A549 (cell line): ENCODE data around the gene CNNM2. TPM values are rescaled to one million over a fixed set of nuclear protein-coding genes. Genes with fewer than 3 reads are reported as not detected.

Source experiments
- ATAC-seq, 2 experiments: fragments of 200-7000 bp in 1 of 2; fragments of >200 bp in 1 of 2; cut with Nextera tagmentation in 1 of 2; cut with Tn5 transposase in 1 of 2; 3 replicates each; pipeline versions ENCODE4 v1.8.0 to v1.9.1; 2018 to 2020; ENCODE audit warnings: mild to moderate bottlenecking in 1 of 2, moderate library complexity in 1 of 2
- CTCF ChIA-PET: fragments of 300-600 bp; sonication (Branson Sonifier 250); formaldehyde crosslinking; extraction: SDS; loops from one replicate; lab custom pipeline; 2021; ENCODE audit warnings: antibody characterized with exemption, inconsistent platforms; lab: Yijun Ruan, JAX
- POLR2A ChIA-PET: fragments of 350-600 bp; formaldehyde crosslinking; extraction: SDS; loops from one replicate; lab custom pipeline; 2021; ENCODE audit warnings: antibody characterized with exemption, inconsistent platforms; lab: Yijun Ruan, JAX
- DNase-seq, 2 experiments: peaks; one replicate each; pipeline versions ENCODE4 v3.0.0 to v3.0.0-alpha.2; 2011 to 2016; ENCODE audit warnings: low read depth in 1 of 2, low spot score in 1 of 2
- FAIRE-seq: peaks from 2 replicates; lab custom pipeline; 2011; peaks lifted over from hg19 to GRCh38; lab: Jason Lieb, UNC
- H3K27ac ChIP-seq, 2 experiments: fragments of >200 bp; sonication (Bioruptor Twin); formaldehyde crosslinking; 3 replicates each; pipeline ENCODE4 v1.5.1; 2016 to 2017
- H3K4me1 ChIP-seq: fragments of >200 bp; sonication (Bioruptor Twin); formaldehyde crosslinking; 3 replicates; pipeline ENCODE4 v1.6.1; 2016
- H3K4me2 ChIP-seq: fragments of >200 bp; sonication (Bioruptor Twin); formaldehyde crosslinking; 3 replicates; pipeline ENCODE4 v1.6.1; 2016
- H3K4me3 ChIP-seq: fragments of >200 bp; sonication (Bioruptor Twin); formaldehyde crosslinking; 3 replicates; pipeline ENCODE4 v1.5.1; 2016
- H3K9me3 ChIP-seq: fragments of >200 bp; sonication (Bioruptor Twin); formaldehyde crosslinking; 3 replicates; pipeline ENCODE4 v1.6.1; 2016
- CHD2 ChIP-seq: fragments of 150-350 bp; IDR thresholded peaks from 2 replicates; pipeline ENCODE4 v1.6.1; 2014; ENCODE audit warnings: low read length; ENCODE audit not compliant: partially characterized antibody
- CHD4 ChIP-seq: fragments of 200-600 bp; sonication (generic); IDR thresholded peaks from 2 replicates; pipeline ENCODE4 v1.6.1; 2016; ENCODE audit warnings: antibody characterized with exemption, mild to moderate bottlenecking, borderline replicate concordance
- CTCF ChIP-seq: fragments of >200 bp; sonication (Bioruptor Twin); formaldehyde crosslinking; IDR thresholded peaks from 3 replicates; pipeline ENCODE4 v1.5.1; 2016
- EHF ChIP-seq: fragments of 250-450 bp; sonication (Bioruptor Pico); IDR thresholded peaks from 2 replicates; pipeline ENCODE4 v1.5.0; 2020; ENCODE audit warnings: mild to moderate bottlenecking
- FOSL2 ChIP-seq, 2 experiments: fragments of 450-650 bp in 1 of 2; fragments of >200 bp in 1 of 2; sonication (Bioruptor Twin) in 1 of 2; formaldehyde crosslinking; IDR thresholded peaks; 2 replicates each; pipeline versions ENCODE4 v1.5.0 to v1.6.1; 2016 to 2020; ENCODE audit warnings: mild to moderate bottlenecking in 1 of 2, moderate library complexity in 1 of 2
- FOXS1 ChIP-seq: fragments of 250-450 bp; sonication (Bioruptor Pico); IDR thresholded peaks from 2 replicates; pipeline ENCODE4 v1.5.0; 2020; ENCODE audit warnings: mild to moderate bottlenecking, moderate library complexity
- GATA3 ChIP-seq: IDR thresholded peaks from 2 replicates; pipeline ENCODE4 v1.6.1; 2012; ENCODE audit warnings: borderline replicate concordance
- HES2 ChIP-seq: fragments of >200 bp; sonication (Bioruptor Twin); formaldehyde crosslinking; IDR thresholded peaks from 2 replicates; pipeline ENCODE4 v1.6.1; 2016
- HMGXB4 ChIP-seq: fragments of 250-450 bp; sonication (Bioruptor Pico); IDR thresholded peaks from 2 replicates; pipeline ENCODE4 v1.5.0; 2021; ENCODE audit warnings: mild to moderate bottlenecking, moderate library complexity, borderline replicate concordance
- HOXB13 ChIP-seq: fragments of 250-450 bp; sonication (Bioruptor Pico); IDR thresholded peaks from 2 replicates; pipeline ENCODE4 v1.5.0; 2020; ENCODE audit warnings: low read depth, mild to moderate bottlenecking, moderate library complexity
- MAX ChIP-seq: IDR thresholded peaks from 2 replicates; pipeline ENCODE4 v1.6.1; 2012
- MAZ ChIP-seq: fragments of 150-350 bp; IDR thresholded peaks from 2 replicates; pipeline ENCODE4 v1.6.1; 2014; ENCODE audit warnings: antibody characterized with exemption, low read depth, low read length, borderline replicate concordance
- PBX3 ChIP-seq: IDR thresholded peaks from 2 replicates; pipeline ENCODE4 v1.6.1; 2012
- PHF8 ChIP-seq: fragments of 200-600 bp; sonication (generic); IDR thresholded peaks from 2 replicates; pipeline ENCODE4 v1.6.1; 2016; ENCODE audit warnings: low read depth, mild to moderate bottlenecking, antibody characterized with exemption, moderate library complexity, borderline replicate concordance
- RAD21 ChIP-seq, 2 experiments: fragments of >200 bp in 1 of 2; sonication (Bioruptor Twin) in 1 of 2; formaldehyde crosslinking in 1 of 2; IDR thresholded peaks in 1 of 2; conservative IDR thresholded peaks in 1 of 2; 2 replicates in 1 of 2; 3 replicates in 1 of 2; pipeline ENCODE4 v1.6.1; 2012 to 2018; ENCODE audit warnings: inconsistent platforms in 1 of 2
- SMC3 ChIP-seq: fragments of >200 bp; sonication (Bioruptor Twin); formaldehyde crosslinking; IDR thresholded peaks from 3 replicates; pipeline ENCODE4 v1.6.1; 2018; ENCODE audit warnings: inconsistent platforms
- SREBF2 ChIP-seq: fragments of 450-650 bp; IDR thresholded peaks from 2 replicates; pipeline ENCODE4 v1.6.1; 2014; ENCODE audit warnings: mild to moderate bottlenecking, moderate library complexity
- USF2 ChIP-seq: fragments of 450-650 bp; IDR thresholded peaks from 2 replicates; pipeline ENCODE4 v1.6.1; 2014; ENCODE audit warnings: antibody characterized with exemption
- ZC3H11A ChIP-seq: fragments of 450-650 bp; IDR thresholded peaks from 2 replicates; pipeline ENCODE4 v1.6.1; 2014; ENCODE audit warnings: antibody characterized with exemption, mild to moderate bottlenecking
- ZFP36 ChIP-seq: fragments of 450-650 bp; IDR thresholded peaks from 2 replicates; pipeline ENCODE4 v1.6.1; 2014; ENCODE audit warnings: borderline replicate concordance; ENCODE audit not compliant: partially characterized antibody
- ZNF302 ChIP-seq: fragments of 250-450 bp; sonication (Bioruptor Pico); IDR thresholded peaks from 2 replicates; pipeline ENCODE4 v1.9.0; 2021; ENCODE audit warnings: inconsistent platforms, mild to moderate bottlenecking, moderate library complexity
- WGBS: methylation state at CpG from one replicate; pipeline ENCODE4 v1.1.6; 2017; ENCODE audit errors: missing lambda C conversion rate; 5-methylcytosine and 5-hydroxymethylcytosine counted together
- polyA plus RNA-seq, 4 experiments: library from polyadenylated mRNA; depleted of rRNA in 3 of 4; stranded (reverse); fragments of >200 nt; fragmentation: RNase III in 1 of 4; extraction: RNeasy Plus Mini Kit Qiagen cat#74134 plus additional on column Dnase treatment in 1 of 4; gene quantifications; 2 replicates in 3 of 4; 3 replicates in 1 of 4; pipeline ENCODE4 v1.2.3, GENCODE V29; 2011 to 2017
- TF ChIP-seq, protein P1 (sequence below): fragments of 150-350 bp; IDR thresholded peaks from 2 replicates; pipeline ENCODE4 v1.6.1; 2014; ENCODE audit warnings: low read depth, mild to moderate bottlenecking, low read length

The CNNM2 gene
- polyA plus RNA-seq, 2 of the 4 experiments (the other 2 are of a cell fraction): 6.4 to 6.9 TPM

DNA sequence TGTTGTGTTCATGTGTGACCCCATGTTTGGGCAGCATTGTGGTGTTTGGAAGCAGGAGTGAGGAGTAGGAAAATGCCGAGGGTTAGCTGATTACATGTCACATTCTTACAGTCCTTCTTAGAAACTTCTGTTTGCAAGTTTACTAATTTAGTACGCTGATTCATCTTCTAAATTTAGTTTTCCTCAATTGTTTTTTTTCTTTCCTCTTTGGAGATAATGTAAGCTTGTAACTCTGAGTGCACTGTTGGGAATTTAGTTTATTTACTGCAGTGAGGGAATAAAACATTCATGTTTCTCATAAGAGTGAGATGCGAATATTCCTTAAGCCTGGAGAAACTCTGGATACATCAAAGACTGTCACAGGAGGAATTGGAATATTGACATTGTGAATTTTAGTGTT lies 139.9 kb downstream of the CNNM2 start:
- H3K4me2 ChIP-seq: no peak overlapping the region
- ChIA-PET CTCF (interaction anchor here (0.9 to 1.9 kb wide), 5 partner anchors 9 to 157 kb away, joined by 3 to 7 read pairs (median 3); partner anchors contain the start of gene CNNM2), POLR2A (no interaction called here)
- WGBS: 89% methylated on average over 3 of the region's 3 CpGs
- FAIRE-seq (no peak), DNase-seq (no peak), ATAC-seq (no peak)
- H3K4me3 ChIP-seq: no peak overlapping the region
- peaks cover 5% of the 10 kb centered on the region; the same call in 2 of the 3 replicates for H3K4me1 ChIP-seq
- no peak overlapping the region for H3K27ac ChIP-seq
- TF ChIP-seq PBX3 (no peak), RAD21 (conservative IDR thresholded peaks at IDR 0.05 in 1 of 2, IDR thresholded peaks at IDR 0.05 in 1 of 2) (no peak), PHF8 (no peak), GATA3 (no peak), FOSL2 (IDR thresholded peaks at IDR 0.05) (no peak), FOSL2 (CRISPR knock-in tag; IDR thresholded peaks at IDR 0.05) (no peak), CHD2 (no peak), ZC3H11A (no peak), FOXS1 (CRISPR knock-in tag) (no peak)
- no peaks in the 10 kb centered on the region for H3K9me3 ChIP-seq

GRCh38 chr10:103060575-103060974 lies 142.5 kb downstream of the CNNM2 start:
- 58% methylated on average over 2 of the region's 2 CpGs for WGBS
- no peak for ATAC-seq
- no peak for FAIRE-seq
- no peaks in the 10 kb centered on the region for H3K4me1 ChIP-seq
- ChIA-PET CTCF (interaction anchor here (1.0 to 2.3 kb wide), 6 partner anchors 8 to 159 kb away, joined by 3 to 7 read pairs (median 4); partner anchors contain the start of gene CNNM2), POLR2A (interaction anchor here (0.5 kb wide), 1 partner anchor 26 kb away, joined by 4 read pairs; no protein-coding TSS in a partner anchor)
- DNase-seq: no peak
- H3K4me3 ChIP-seq: no peak overlapping the region
- H3K4me2 ChIP-seq: no peak overlapping the region
- no peak overlapping the region for H3K27ac ChIP-seq
- H3K9me3 ChIP-seq: no peaks in the 10 kb centered on the region
- TF ChIP-seq MAZ (no peak), ZFP36 (no peak), HOXB13 (CRISPR knock-in tag) (no peak), CHD4 (no peak), HES2 (no peak), USF2 (no peak)
- TF ChIP-seq, protein P1, sequence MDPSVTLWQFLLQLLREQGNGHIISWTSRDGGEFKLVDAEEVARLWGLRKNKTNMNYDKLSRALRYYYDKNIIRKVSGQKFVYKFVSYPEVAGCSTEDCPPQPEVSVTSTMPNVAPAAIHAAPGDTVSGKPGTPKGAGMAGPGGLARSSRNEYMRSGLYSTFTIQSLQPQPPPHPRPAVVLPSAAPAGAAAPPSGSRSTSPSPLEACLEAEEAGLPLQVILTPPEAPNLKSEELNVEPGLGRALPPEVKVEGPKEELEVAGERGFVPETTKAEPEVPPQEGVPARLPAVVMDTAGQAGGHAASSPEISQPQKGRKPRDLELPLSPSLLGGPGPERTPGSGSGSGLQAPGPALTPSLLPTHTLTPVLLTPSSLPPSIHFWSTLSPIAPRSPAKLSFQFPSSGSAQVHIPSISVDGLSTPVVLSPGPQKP: no peak

DNA sequence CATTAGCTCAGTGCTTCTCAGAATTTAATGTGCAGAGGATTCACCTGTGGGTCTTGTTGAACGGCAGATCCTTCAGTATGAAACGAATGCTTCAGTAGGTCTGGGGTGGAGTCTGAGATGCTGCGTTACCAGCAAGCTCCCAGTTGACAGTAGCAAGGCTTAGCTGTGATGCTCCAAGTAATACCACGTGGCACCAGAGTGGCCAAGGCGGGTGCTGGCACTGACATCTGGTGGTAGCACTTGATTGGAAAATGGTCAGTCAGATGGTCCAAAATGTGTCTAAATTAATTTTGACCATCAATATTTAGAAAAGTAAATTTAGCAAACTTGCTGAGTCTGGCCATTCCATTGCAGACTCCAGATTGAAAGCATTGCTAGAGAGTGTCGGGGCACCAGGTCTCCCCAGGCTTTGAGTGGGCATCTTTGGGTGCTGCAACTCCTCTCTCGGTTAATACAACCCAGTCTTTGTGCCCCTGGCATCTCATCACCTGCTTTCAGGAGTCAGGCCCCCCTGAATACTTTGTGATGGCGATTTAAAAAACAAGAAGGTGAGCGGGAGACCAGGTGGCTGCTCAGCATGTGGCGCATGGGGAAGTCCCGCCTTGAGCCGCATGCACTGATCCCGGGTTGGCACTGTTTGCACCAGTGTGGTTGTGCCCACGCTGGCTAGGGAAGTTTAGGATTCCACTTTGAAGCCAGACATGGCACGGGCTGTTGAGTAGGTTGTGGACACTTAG lies 144.9 kb downstream of the CNNM2 start:
- ChIA-PET POLR2A (interaction anchor here (1.3 kb wide), 1 partner anchor 145 kb away, joined by 5 read pairs; the partner anchor contains the start of gene CNNM2), CTCF (interaction anchor here (1.0 to 4.5 kb wide), 14 partner anchors 9 to 227 kb away, joined by 3 to 56 read pairs (median 3); partner anchors contain the start of genes CNNM2 and CYP17A1)
- no peak overlapping the region for H3K4me3 ChIP-seq
- ATAC-seq (peak; percentile 84 to 89), FAIRE-seq (no peak), DNase-seq (peak in 1 of 2 experiments; percentile 54)
- 73% methylated on average over 15 of the region's 15 CpGs for whole genome bisulfite sequencing
- no peak overlapping the region for H3K4me2 ChIP-seq
- H3K4me1 ChIP-seq: no peaks in the 10 kb centered on the region
- H3K27ac ChIP-seq: no peak overlapping the region
- H3K9me3 ChIP-seq: no peaks in the 10 kb centered on the region
- TF ChIP-seq EHF (CRISPR knock-in tag) (no peak), HES2 (no peak), RAD21 (conservative IDR thresholded peaks at IDR 0.05 in 1 of 2, IDR thresholded peaks at IDR 0.05 in 1 of 2) (peak; percentile 53 to 66), SMC3 (peak; percentile 61), MAX (peak; percentile 65; the same call in 1 of the 2 replicates), HMGXB4 (CRISPR knock-in tag) (no peak), SREBF2 (no peak), ZNF302 (CRISPR knock-in tag) (no peak), CTCF (peak; percentile 35)
